Transverse colon (tissue), 4 donors: ENCODE data around the gene GTPBP2. TPM values are rescaled to one million over a fixed set of nuclear protein-coding genes. Genes with fewer than 3 reads are reported as not detected.

ENCODE experiments used
- DNase-seq: peaks from one replicate; pipeline ENCODE4 v3.0.0-alpha.2; 2019
- H3K27ac ChIP-seq, 4 donors: fragments of 200-600 bp; sonication (generic); 2 replicates each; pipeline ENCODE4 v1.5.1; 2016 to 2018; ENCODE audit warnings: inconsistent platforms in 4 of 4
- H3K27me3 ChIP-seq: fragments of 200-600 bp; sonication (generic); 2 replicates; pipeline ENCODE4 v1.5.1; 2017; ENCODE audit warnings: inconsistent platforms
- H3K36me3 ChIP-seq, 4 donors: fragments of 200-600 bp; sonication (generic); 2 replicates each; pipeline ENCODE4 v1.5.1; 2017 to 2019; ENCODE audit warnings: inconsistent platforms in 4 of 4
- H3K4me1 ChIP-seq, 4 donors: fragments of 200-600 bp; sonication (generic); 2 replicates each; pipeline ENCODE4 v1.5.1; 2017 to 2020; ENCODE audit warnings: inconsistent platforms in 4 of 4
- H3K4me3 ChIP-seq, 4 donors: fragments of 200-600 bp; sonication (generic); 1 replicate in 1 of 4; 2 replicates in 3 of 4; pipeline versions ENCODE4 v1.5.1 to v1.6.1; 2017 to 2019; ENCODE audit warnings: inconsistent platforms in 4 of 4
- H3K9me3 ChIP-seq, 2 donors: fragments of 200-600 bp; sonication (generic); 2 replicates each; pipeline ENCODE4 v1.5.1; 2017 to 2019; ENCODE audit warnings: inconsistent platforms in 2 of 2
- CTCF ChIP-seq, 5 experiments: fragments of 200-600 bp in 3 of 5; fragments of 450-650 bp in 2 of 5; sonication (generic) in 3 of 5; IDR thresholded peaks; 1 replicate in 2 of 5; 2 replicates in 3 of 5; pipeline ENCODE4 v1.5.1; 2016 to 2017; ENCODE audit warnings: antibody characterized with exemption in 5 of 5, inconsistent platforms in 3 of 5, mild to moderate bottlenecking in 2 of 5, moderate library complexity in 1 of 5
- EP300 ChIP-seq: sonication (generic); formaldehyde crosslinking; IDR thresholded peaks from one replicate; pipeline ENCODE4 v1.6.1; 2017; ENCODE audit warnings: antibody characterized with exemption, low read depth
- POLR2A ChIP-seq: fragments of 450-650 bp; IDR thresholded peaks from one replicate; pipeline ENCODE4 v1.6.1; 2016; ENCODE audit warnings: antibody characterized with exemption, mild to moderate bottlenecking, moderate library complexity
- POLR2AphosphoS5 ChIP-seq, 3 donors: sonication (generic); formaldehyde crosslinking; IDR thresholded peaks; one replicate each; pipeline ENCODE4 v1.6.1; 2016; ENCODE audit warnings: antibody characterized with exemption in 3 of 3
- WGBS, 2 donors: methylation state at CpG; one replicate each; pipeline ENCODE4 v1.1.5; 2018; ENCODE audit warnings: low coverage in 1 of 2; 5-methylcytosine and 5-hydroxymethylcytosine counted together
- in situ Hi-C, 4 donors: fragments of 200-750 bp; cut with MboI; loops; one replicate each; pipeline versions ENCODE4 v1.15.0 to v1.15.1; 2017; ENCODE audit warnings: low sequenced_read_pairs in 3 of 4, low pct_ligation_motif_present in 1 of 4, low pct_unique_long_range_greater_than_20kb in 1 of 4
- intact Hi-C: fragments of 100-400 bp; cut with DNase I; formaldehyde crosslinking; loops from one replicate; pipeline ENCODE4 v1.15.1; 2023; ENCODE audit warnings: low total_unique reads
- total RNA-seq, 4 donors: library from RNA; depleted of rRNA; stranded (reverse); fragments of >200 nt; gene quantifications; one replicate each; pipeline ENCODE4 v1.1.0, GENCODE V29; 2016

The GTPBP2 gene
- total RNA-seq, 4 donors from 2014 or later: 83.7 to 115 (median 86.8) TPM

- Histone ChIP-seq H3K27ac (no peak overlapping the region), H3K36me3 (peaks cover 0 to 30% (median 15%) of the 10 kb centered on the region in 4 donors), H3K4me3 (no peak overlapping the region), H3K4me1 (no peaks in the 10 kb centered on the region), H3K27me3 (no peaks in the 10 kb centered on the region), H3K9me3 (no peaks in the 10 kb centered on the region)
- 92 to 100% methylated on average over 1 to 9 of the region's 9 CpGs for WGBS, 2 donors
- no peak for TF ChIP-seq EP300
- TF ChIP-seq POLR2AphosphoS5 (IDR thresholded peaks at IDR 0.05): no peak
- TF ChIP-seq CTCF (IDR thresholded peaks at IDR 0.05): no peak
- TF ChIP-seq POLR2A: no peak
- in situ Hi-C loops (loop anchor here in 1 of 4 donors (25.0 kb wide), 1 partner anchor 470 kb away; no protein-coding TSS in a partner anchor), intact Hi-C loops (no loop called here)
- DNase-seq: no peak
Measured at GRCh38 chr6:43616725-43617472, 12.2 kb downstream of the GTPBP2 start.

GRCh38 chr6:43614396-43614730, 14.7 kb downstream of the GTPBP2 start:
- 89 to 100% methylated on average over 1 to 3 of the region's 3 CpGs for WGBS, 2 donors
- in situ Hi-C loops (loop anchor here in 1 of 4 donors (25.0 kb wide), 1 partner anchor 473 kb away; no protein-coding TSS in a partner anchor), intact Hi-C loops (no loop called here)
- peaks cover 0 to 13% (median 6%) of the 10 kb centered on the region in 4 donors for H3K36me3 ChIP-seq
- no peak overlapping the region for H3K27ac ChIP-seq
- no peaks in the 10 kb centered on the region for H3K9me3 ChIP-seq
- H3K27me3 ChIP-seq: no peaks in the 10 kb centered on the region
- no peak overlapping the region for H3K4me3 ChIP-seq
- no peaks in the 10 kb centered on the region for H3K4me1 ChIP-seq
- TF ChIP-seq POLR2A (no peak), EP300 (no peak), CTCF (IDR thresholded peaks at IDR 0.05) (no peak), POLR2AphosphoS5 (IDR thresholded peaks at IDR 0.05) (no peak)
- DNase-seq: no peak

- Histone ChIP-seq H3K36me3 (peaks cover 0 to 13% (median 6%) of the 10 kb centered on the region in 4 donors), H3K4me1 (no peaks in the 10 kb centered on the region), H3K9me3 (no peaks in the 10 kb centered on the region), H3K27me3 (no peaks in the 10 kb centered on the region), H3K4me3 (no peak overlapping the region), H3K27ac (no peak overlapping the region)
- WGBS, 2 donors: 88 to 97% methylated on average over 3 to 6 of the region's 6 CpGs
- DNase-seq: no peak
- in situ Hi-C loops (loop anchor here in 1 of 4 donors (25.0 kb wide), 1 partner anchor 473 kb away; no protein-coding TSS in a partner anchor), intact Hi-C loops (no loop called here)
- TF ChIP-seq CTCF (IDR thresholded peaks at IDR 0.05) (no peak), POLR2A (no peak), EP300 (no peak), POLR2AphosphoS5 (IDR thresholded peaks at IDR 0.05) (no peak)
Measured at GRCh38 chr6:43613721-43614395, 15.2 kb downstream of the GTPBP2 start.

- Histone ChIP-seq H3K9me3 (no peaks in the 10 kb centered on the region), H3K27me3 (no peaks in the 10 kb centered on the region), H3K4me3 (no peak overlapping the region), H3K36me3 (peaks cover 0 to 11% (median 6%) of the 10 kb centered on the region in 4 donors), H3K4me1 (peaks cover 0 to 3% (median 0%) of the 10 kb centered on the region in 4 donors), H3K27ac (no peak overlapping the region)
- DNase-seq: no peak
- intact Hi-C loops (no loop called here), in situ Hi-C loops (loop anchor here in 1 of 4 donors (25.0 kb wide), 1 partner anchor 477 kb away; no protein-coding TSS in a partner anchor)
- WGBS, 2 donors: 100% methylated on average over 5 of the region's 5 CpGs; no CpG with 5 or more reads in 1 of the 2 donors
- TF ChIP-seq EP300 (no peak), POLR2AphosphoS5 (IDR thresholded peaks at IDR 0.05) (no peak), CTCF (IDR thresholded peaks at IDR 0.05) (no peak), POLR2A (no peak)
Measured at GRCh38 chr6:43610431-43610830, 18.6 kb downstream of the GTPBP2 start.
